ENCODE data around the gene C1QTNF4. TPM values are rescaled to one million over a fixed set of nuclear protein-coding genes. Genes with fewer than 3 reads are reported as not detected.
A peak's percentile ranks its signal among the peaks of the same experiment; 100 is the strongest.

C1QTNF4 gene
- total and polyA plus RNA-seq, 9 of the 15 experiments (the other 6 are each of a cell fraction or from before 2014, with no cell fraction given) = not detected

DNA sequence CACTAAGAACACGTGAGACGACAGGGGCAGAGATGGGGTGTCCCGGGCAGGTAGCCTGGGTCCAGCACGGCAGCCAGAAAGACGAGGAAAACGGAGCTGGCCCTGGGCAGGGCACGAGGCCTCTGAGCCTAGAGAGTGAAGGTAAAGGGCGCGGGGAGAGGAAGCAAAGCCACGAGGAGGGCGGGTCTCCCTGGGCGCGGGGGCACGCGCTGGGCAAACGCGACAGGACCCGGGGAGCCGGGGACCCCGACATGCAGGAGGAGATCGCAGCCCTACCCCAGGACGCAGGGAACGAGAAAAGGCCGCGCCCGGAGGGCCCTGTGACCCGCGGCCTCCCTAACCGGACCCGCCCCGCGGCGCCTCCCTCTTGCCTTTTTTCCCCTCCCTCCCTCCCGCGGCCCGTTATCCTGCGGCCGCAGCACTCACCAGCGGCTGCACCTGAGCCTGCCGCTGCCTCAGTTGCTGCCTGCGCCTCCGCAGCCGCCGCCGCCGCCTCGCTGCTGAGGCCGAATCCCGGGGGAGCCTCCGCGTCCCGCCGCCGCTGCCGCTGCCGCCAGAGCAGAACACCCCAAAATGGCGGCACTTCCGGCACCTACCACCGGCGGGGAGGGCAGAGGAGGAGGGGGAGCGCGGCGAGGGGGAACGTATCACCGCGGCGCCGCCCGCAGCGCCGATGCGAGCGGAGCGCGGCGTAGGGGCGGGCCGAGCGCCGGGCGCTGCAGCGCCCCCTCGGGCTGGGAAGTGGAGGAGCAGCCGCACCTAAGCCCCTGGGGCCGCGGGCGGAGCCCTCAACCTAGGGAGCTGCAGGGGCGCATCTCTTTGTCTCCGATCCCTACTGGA is 41.4 kb downstream of the C1QTNF4 start, which contains the start of gene CELF1 (continued):
- TF ChIP-seq ZNF77 (CRISPR knock-in tag; IDR thresholded peaks at IDR 0.05) (no peak), EP300 (IDR thresholded peaks at IDR 0.05; ENCODE audit: low read length) (no peak), KLF13 (tag; IDR thresholded peaks at IDR 0.05; ENCODE audit: borderline replicate concordance, low read depth) (peak; percentile 42; the same call in 1 of the 2 replicates), SLC30A9 (CRISPR knock-in tag; IDR thresholded peaks at IDR 0.05) (no peak), SOX6 (IDR thresholded peaks at IDR 0.05) (peak; percentile 57; the same call in 1 of the 2 replicates), ARID2 (IDR thresholded peaks at IDR 0.05) (no peak), MAFG (tag; conservative IDR thresholded peaks at IDR 0.05) (no peak), HCFC1 (IDR thresholded peaks at IDR 0.05; ENCODE audit: low read depth, low read length) (peak; percentile 75), MTF1 (CRISPR knock-in tag; IDR thresholded peaks at IDR 0.05; ENCODE audit: borderline replicate concordance) (no peak), CREBBP (IDR thresholded peaks at IDR 0.05; ENCODE audit: low read depth, low read length) (no peak), MAZ (CRISPR knock-in tag; conservative IDR thresholded peaks at IDR 0.05 in 1 of 2, IDR thresholded peaks at IDR 0.05 in 1 of 2) (peak; percentile 100), HMGN3 (IDR thresholded peaks at IDR 0.05; ENCODE audit: borderline replicate concordance, extremely low read depth, insufficient read length, low read depth, low read length) (peak; percentile 96), ZKSCAN3 (CRISPR knock-in tag; IDR thresholded peaks at IDR 0.05) (no peak), MCM2 (IDR thresholded peaks at IDR 0.05; ENCODE audit: low read depth) (no peak), MCM3 (IDR thresholded peaks at IDR 0.05) (no peak), TFAM (CRISPR knock-in tag; conservative IDR thresholded peaks at IDR 0.05) (no peak)
- TF ChIP-seq, protein P1, sequence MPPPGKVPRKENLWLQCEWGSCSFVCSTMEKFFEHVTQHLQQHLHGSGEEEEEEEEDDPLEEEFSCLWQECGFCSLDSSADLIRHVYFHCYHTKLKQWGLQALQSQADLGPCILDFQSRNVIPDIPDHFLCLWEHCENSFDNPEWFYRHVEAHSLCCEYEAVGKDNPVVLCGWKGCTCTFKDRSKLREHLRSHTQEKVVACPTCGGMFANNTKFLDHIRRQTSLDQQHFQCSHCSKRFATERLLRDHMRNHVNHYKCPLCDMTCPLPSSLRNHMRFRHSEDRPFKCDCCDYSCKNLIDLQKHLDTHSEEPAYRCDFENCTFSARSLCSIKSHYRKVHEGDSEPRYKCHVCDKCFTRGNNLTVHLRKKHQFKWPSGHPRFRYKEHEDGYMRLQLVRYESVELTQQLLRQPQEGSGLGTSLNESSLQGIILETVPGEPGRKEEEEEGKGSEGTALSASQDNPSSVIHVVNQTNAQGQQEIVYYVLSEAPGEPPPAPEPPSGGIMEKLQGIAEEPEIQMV (tag; conservative IDR thresholded peaks at IDR 0.05; ENCODE audit: low read depth) = no peak
- TF ChIP-seq, protein P2, sequence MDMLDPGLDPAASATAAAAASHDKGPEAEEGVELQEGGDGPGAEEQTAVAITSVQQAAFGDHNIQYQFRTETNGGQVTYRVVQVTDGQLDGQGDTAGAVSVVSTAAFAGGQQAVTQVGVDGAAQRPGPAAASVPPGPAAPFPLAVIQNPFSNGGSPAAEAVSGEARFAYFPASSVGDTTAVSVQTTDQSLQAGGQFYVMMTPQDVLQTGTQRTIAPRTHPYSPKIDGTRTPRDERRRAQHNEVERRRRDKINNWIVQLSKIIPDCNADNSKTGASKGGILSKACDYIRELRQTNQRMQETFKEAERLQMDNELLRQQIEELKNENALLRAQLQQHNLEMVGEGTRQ (CRISPR knock-in tag; IDR thresholded peaks at IDR 0.05) = peak; percentile 4; the same call in 1 of the 2 replicates
- TF ChIP-seq, protein P3, sequence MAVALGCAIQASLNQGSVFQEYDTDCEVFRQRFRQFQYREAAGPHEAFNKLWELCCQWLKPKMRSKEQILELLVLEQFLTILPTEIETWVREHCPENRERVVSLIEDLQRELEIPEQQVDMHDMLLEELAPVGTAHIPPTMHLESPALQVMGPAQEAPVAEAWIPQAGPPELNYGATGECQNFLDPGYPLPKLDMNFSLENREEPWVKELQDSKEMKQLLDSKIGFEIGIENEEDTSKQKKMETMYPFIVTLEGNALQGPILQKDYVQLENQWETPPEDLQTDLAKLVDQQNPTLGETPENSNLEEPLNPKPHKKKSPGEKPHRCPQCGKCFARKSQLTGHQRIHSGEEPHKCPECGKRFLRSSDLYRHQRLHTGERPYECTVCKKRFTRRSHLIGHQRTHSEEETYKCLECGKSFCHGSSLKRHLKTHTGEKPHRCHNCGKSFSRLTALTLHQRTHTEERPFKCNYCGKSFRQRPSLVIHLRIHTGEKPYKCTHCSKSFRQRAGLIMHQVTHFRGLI (CRISPR knock-in tag; IDR thresholded peaks at IDR 0.05) = no peak
- TF ChIP-seq, protein P4, sequence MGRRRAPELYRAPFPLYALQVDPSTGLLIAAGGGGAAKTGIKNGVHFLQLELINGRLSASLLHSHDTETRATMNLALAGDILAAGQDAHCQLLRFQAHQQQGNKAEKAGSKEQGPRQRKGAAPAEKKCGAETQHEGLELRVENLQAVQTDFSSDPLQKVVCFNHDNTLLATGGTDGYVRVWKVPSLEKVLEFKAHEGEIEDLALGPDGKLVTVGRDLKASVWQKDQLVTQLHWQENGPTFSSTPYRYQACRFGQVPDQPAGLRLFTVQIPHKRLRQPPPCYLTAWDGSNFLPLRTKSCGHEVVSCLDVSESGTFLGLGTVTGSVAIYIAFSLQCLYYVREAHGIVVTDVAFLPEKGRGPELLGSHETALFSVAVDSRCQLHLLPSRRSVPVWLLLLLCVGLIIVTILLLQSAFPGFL (CRISPR knock-in tag; IDR thresholded peaks at IDR 0.05) = no peak
- TF ChIP-seq, protein P5, sequence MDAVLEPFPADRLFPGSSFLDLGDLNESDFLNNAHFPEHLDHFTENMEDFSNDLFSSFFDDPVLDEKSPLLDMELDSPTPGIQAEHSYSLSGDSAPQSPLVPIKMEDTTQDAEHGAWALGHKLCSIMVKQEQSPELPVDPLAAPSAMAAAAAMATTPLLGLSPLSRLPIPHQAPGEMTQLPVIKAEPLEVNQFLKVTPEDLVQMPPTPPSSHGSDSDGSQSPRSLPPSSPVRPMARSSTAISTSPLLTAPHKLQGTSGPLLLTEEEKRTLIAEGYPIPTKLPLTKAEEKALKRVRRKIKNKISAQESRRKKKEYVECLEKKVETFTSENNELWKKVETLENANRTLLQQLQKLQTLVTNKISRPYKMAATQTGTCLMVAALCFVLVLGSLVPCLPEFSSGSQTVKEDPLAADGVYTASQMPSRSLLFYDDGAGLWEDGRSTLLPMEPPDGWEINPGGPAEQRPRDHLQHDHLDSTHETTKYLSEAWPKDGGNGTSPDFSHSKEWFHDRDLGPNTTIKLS (IDR thresholded peaks at IDR 0.05; ENCODE audit: borderline replicate concordance, low read depth) = no peak

All from K562 (cell line).